DMS53 treated with DMSO at 0.1 percent for 48 hours (cell line): ENCODE data around the gene SCART1.
A peak's percentile ranks its signal among the peaks of the same experiment; 100 is the strongest.

Source experiments
- DNase-seq: peaks from one replicate; lab custom pipeline; 2025; ENCODE audit not compliant: unreplicated experiment; lab: John Stamatoyannopoulos, UW

The SCART1 gene

DNA sequence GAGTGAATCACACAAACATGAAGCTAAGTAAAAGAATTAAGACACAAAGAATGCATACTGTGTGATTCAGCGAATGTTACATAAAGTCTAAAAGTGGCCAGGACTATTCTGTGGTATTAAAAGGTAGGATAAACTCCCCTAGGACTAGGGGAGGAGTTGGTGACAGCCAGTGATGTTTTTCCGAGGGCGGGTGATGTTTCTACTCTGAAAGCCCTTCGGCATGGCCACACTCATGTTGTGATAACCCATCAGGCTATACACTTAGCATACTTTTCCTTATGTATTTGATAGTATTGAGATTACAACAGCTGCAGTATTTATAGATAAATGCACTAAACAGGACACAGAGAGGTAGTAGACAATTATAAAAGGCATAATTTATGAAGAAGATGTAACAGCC, 57.7 kb downstream of the SCART1 start:
- no peak for DNase-seq

DNA sequence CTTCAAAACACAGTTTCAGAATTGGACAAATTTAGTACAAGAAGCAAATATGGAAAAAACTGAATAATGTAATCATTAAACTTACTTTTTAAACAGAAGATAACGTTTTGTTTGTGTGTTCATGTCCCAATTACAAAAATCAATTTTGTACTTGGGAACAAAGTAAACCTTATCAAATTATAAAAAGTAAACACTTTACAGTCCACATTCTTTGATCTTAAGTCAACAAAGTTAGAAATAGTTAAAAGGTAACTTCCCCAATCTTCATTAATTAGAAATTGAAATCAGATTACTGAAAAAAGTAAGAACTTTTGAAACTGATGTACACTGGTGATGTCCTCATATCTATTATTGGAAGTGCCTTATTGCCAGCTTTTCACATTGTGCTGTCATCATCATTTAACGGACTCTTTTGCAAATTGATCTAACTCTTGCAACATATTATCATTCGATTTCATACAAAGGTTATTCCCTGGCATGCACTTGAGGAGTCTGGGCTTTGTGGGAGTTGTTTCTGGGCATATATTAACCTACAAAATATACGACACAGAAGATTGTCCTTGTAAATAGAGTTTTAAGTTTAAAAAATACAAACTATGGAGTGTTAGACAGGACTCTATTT, 58.3 kb downstream of the SCART1 start:
- DNase-seq = no peak

DNA sequence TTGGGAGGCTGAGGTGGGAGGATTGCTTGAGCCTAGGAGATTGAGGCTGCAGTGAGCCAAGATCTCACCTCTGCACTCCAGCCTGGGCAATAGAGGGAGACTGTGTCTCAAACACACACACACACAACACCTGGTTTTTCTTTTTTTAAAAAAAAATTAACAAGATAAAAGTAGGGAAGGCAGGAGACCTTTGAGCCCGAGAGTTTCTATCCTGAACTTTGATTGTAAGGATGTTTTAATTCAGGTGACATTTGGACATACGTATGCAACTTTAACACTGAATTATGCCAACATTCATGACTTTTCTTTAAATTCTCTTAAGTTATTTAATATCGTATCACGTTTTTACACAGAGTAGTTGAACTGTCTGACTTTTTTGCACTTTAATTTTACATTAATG, 61.7 kb downstream of the SCART1 start:
- no peak for DNase-seq

DNA sequence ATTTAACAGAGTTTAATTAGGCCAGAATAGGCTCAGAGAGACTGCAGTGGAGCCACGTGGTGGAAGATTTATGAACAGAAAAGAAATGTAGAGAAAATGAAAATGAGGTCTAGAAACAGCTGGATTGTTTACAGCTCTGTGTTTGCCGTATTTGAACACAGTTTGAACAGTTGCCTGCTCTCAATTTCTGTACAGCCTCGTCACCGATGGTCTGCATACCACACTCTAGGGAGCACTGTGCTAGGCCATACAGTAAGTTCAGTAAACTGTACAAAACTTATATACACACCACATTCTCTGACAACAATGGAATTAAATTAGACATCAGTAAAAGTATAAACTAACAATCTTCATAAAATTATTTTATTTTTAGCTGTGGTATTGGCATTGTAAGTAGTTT, 62.3 kb downstream of the SCART1 start:
- DNase-seq = no peak

DNA sequence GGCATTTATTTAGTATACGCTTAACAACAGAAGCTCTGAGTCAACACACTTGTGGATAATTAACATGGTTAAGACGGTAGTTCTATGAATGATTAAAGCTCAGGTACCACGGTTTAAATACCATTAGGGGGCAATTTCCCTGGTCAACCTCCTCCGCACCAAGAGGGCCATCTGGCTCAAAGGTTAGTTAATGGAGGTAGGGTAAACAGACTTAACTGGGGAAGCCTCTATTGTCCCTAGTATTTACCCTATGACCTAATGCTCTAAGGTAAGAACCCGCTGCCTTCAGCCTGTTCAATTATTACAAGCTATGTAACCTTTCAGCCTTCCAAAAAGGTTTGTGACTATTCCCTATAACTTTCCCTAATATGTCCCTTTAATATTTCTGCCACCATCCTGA, 64.8 kb downstream of the SCART1 start:
- peak; percentile 85 for DNase-seq
